C4-2B (cell line): Measurements from ENCODE around the gene TSSC4.

Source experiments
- CTCF ChIP-seq: fragments of 450-650 bp; conservative IDR thresholded peaks from 2 replicates; pipeline ENCODE4 v1.5.1; 2017; ENCODE audit warnings: mild to moderate bottlenecking
- ZFX ChIP-seq: fragments of 450-650 bp; IDR thresholded peaks from 2 replicates; pipeline ENCODE4 v1.6.1; 2017

DNA sequence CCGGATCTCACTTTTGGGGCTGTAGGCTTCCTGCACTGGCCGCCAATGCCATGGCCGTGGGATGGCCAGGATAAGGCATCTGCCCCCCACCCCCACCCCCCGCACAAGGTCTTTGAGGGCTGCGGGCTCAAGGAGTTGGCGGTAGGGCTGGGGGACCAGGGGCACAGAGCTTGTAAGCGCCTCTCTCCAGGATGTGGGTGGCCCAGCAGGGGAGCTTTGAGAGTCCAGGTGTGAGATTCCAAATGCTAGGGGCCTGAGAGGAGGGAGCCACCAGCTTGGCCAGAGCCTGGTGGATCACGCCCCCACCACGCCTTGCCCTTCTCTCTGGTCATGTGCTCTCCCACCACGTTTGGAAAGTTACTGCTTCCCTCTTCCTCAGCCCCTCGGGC lies 18.4 kb upstream of the TSSC4 start:
- TF ChIP-seq CTCF: no peak
- TF ChIP-seq ZFX: no peak
